Stomach (tissue), 9 donors: ENCODE measurements around the gene RNASET2. TPM values are rescaled to one million over a fixed set of nuclear protein-coding genes. Genes with fewer than 3 reads are reported as not detected.

Experiments
- DNase-seq, 2 donors: peaks; one replicate each; pipeline versions ENCODE4 v3.0.0 to v3.0.0-alpha.2; 2013 to 2019
- H3K27ac ChIP-seq, 5 donors: fragments of 200-600 bp in 4 of 5; sonication (generic) in 4 of 5; one replicate each; pipeline ENCODE4 v1.5.1; 2013 to 2019; ENCODE audit warnings: mild to moderate bottlenecking in 1 of 5, moderate library complexity in 1 of 5
- H3K27me3 ChIP-seq, 3 donors: fragments of 200-600 bp; sonication (generic); one replicate each; pipeline ENCODE4 v1.5.1; 2017 to 2019; ENCODE audit warnings: mixed run types in 1 of 3
- H3K36me3 ChIP-seq, 4 donors: fragments of 200-600 bp; sonication (generic); 1 replicate in 3 of 4; 2 replicates in 1 of 4; pipeline ENCODE4 v1.5.1; 2016 to 2019
- H3K4me1 ChIP-seq, 4 donors: fragments of 200-600 bp; sonication (generic); one replicate each; pipeline ENCODE4 v1.5.1; 2016 to 2019
- H3K4me3 ChIP-seq, 4 donors: fragments of 200-600 bp; sonication (generic) in 3 of 4; one replicate each; pipeline ENCODE4 v1.5.1; 2016 to 2019; ENCODE audit warnings: mild to moderate bottlenecking in 1 of 4
- H3K9me3 ChIP-seq, 4 donors: fragments of 200-600 bp; sonication (generic); one replicate each; pipeline ENCODE4 v1.5.1; 2016 to 2019
- EP300 ChIP-seq: sonication (generic); formaldehyde crosslinking; IDR thresholded peaks from one replicate; pipeline ENCODE4 v1.6.1; 2017; ENCODE audit warnings: antibody characterized with exemption
- POLR2A ChIP-seq, 4 donors: fragments of 450-650 bp; IDR thresholded peaks; one replicate each; pipeline ENCODE4 v1.6.1; 2016; ENCODE audit warnings: antibody characterized with exemption in 4 of 4, control low read depth in 2 of 4, mild to moderate bottlenecking in 1 of 4, moderate library complexity in 1 of 4
- POLR2AphosphoS5 ChIP-seq, 3 donors: sonication (generic); formaldehyde crosslinking; IDR thresholded peaks; one replicate each; pipeline ENCODE4 v1.6.1; 2016; ENCODE audit warnings: antibody characterized with exemption in 3 of 3
- WGBS, 5 donors: extraction: QIAGEN DNeasy Blood & Tissue Kit in 3 of 5; methylation state at CpG; one replicate each; pipeline versions ENCODE4 v1.1.5 to v1.1.7; 2013 to 2018; 5-methylcytosine and 5-hydroxymethylcytosine counted together
- intact Hi-C: fragments of 100-400 bp; cut with DNase I; formaldehyde crosslinking; loops from one replicate; pipeline ENCODE4 v1.15.1; 2023; ENCODE audit warnings: low total_unique reads
- polyA plus RNA-seq, 3 donors: library from polyadenylated mRNA; stranded (reverse); fragments of 200-250 nt; gene quantifications; one replicate each; pipeline ENCODE4 v1.2.3, GENCODE V29; 2013
- total RNA-seq, 5 donors: library from RNA; depleted of rRNA; stranded (reverse); fragments of >200 nt; gene quantifications; one replicate each; pipeline versions ENCODE4 v1.1.0 to v1.2.3, GENCODE V29; 2014 to 2016
- TF ChIP-seq, protein P1 (sequence below), 7 experiments: fragments of 450-650 bp in 4 of 7; fragments of 200-600 bp in 3 of 7; sonication (generic) in 3 of 7; IDR thresholded peaks; one replicate each; pipeline ENCODE4 v1.5.1; 2016 to 2019; ENCODE audit warnings: antibody characterized with exemption in 7 of 7, control low read depth in 2 of 7, mild to moderate bottlenecking in 1 of 7
- donor health status: healthy with polysubstance abuse.
- donor health status: Bipolar disorder and iron deficiency.
- donor health status: healthy.

The RNASET2 gene
- total and polyA plus RNA-seq, 8 donors = 13.4 to 340 (median 86.3) TPM

DNA sequence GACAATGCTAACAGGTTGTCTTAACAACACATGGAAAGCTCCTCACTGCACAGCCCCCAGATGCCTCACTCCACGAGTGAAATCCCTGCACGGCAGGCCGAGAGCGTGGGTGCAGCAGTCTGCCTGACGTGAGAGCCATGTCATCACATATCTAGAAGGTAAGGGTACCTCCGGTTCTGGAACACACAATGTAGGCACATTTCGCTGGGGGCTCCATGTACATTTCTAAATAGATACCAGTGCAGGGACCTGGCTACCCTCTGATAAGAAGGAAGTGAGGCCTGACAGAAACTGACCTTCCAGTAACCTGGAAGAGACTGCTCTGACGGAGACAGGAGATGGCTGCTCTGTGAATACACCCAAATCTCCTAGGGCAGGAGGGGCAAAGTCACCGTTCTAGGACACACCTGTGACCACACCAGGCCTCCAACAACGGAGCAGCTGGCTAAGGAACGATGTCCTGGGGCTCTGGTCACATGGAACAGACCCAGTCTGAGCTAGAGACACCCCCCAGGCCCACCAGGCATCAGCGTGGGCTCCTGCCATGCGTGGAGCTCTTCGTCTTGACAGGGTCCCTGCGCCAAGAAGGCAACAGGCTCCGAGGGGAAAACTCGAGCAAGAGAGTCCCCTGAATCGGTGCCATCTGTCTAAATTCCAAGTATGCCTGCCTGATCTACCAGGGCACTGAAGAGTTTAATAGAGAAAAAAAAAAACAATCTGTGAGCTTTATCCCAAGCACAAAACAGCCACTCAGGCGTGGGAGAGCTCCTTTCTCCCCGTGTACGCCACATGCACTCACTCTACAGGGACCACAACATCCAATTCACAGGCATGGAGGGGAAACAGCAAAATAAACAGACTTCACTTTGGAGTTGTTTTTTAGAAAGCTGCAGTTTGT lies 27.5 kb downstream of the RNASET2 start:
- Histone ChIP-seq H3K27ac (no peak overlapping the region), H3K9me3 (no peaks in the 10 kb centered on the region), H3K4me3 (no peak overlapping the region), H3K27me3 (no peaks in the 10 kb centered on the region), H3K36me3 (peaks cover 6 to 63% (median 50%) of the 10 kb centered on the region in 4 donors), H3K4me1 (no peaks in the 10 kb centered on the region)
- TF ChIP-seq EP300 (no peak), POLR2AphosphoS5 (IDR thresholded peaks at IDR 0.05) (no peak), POLR2A (IDR thresholded peaks at IDR 0.05) (no peak)
- TF ChIP-seq, protein P1, sequence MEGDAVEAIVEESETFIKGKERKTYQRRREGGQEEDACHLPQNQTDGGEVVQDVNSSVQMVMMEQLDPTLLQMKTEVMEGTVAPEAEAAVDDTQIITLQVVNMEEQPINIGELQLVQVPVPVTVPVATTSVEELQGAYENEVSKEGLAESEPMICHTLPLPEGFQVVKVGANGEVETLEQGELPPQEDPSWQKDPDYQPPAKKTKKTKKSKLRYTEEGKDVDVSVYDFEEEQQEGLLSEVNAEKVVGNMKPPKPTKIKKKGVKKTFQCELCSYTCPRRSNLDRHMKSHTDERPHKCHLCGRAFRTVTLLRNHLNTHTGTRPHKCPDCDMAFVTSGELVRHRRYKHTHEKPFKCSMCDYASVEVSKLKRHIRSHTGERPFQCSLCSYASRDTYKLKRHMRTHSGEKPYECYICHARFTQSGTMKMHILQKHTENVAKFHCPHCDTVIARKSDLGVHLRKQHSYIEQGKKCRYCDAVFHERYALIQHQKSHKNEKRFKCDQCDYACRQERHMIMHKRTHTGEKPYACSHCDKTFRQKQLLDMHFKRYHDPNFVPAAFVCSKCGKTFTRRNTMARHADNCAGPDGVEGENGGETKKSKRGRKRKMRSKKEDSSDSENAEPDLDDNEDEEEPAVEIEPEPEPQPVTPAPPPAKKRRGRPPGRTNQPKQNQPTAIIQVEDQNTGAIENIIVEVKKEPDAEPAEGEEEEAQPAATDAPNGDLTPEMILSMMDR (IDR thresholded peaks at IDR 0.05) = no peak
- intact Hi-C loops = no loop called here
- DNase-seq = no peak
- WGBS, 5 donors = 77 to 88% (median 84%) methylated on average over 21 of the region's 21 CpGs

DNA sequence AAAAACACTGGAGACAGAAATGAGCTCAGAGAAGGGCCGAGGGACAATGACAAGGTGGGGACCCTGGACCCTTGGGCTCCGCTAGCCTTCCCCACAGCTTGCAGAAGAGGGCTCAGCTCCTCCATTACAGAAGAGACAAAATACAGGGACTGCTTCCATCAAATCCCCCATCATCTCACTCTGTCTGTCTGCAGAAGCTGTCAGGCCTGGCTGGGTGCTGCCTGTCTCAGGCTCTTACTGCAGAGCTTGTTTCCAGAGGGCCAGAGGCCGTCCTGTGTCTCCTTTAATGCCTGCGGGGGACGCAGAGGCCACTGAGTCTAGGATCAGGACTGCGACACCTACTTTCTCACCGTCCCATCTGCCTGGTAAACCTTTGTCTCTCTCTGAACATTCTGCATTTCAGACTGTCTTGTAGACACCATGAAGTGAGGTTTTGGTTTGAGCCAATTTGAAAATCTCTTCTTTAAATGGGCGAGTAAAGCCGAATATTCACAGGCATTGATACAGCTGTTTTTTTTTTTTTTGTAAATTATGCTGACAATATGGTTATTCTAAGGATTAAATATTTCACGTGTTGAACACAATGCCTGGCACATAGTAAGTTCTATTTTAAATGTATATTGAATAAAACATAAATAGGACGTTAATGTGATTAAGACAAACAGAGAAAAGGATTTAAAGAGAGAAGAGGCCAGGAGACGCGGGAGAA lies 28.3 kb downstream of the RNASET2 start:
- 84 to 87% (median 87%) methylated on average over 13 of the region's 13 CpGs for WGBS, 5 donors
- H3K27ac ChIP-seq = no peak overlapping the region
- H3K27me3 ChIP-seq = no peaks in the 10 kb centered on the region
- no peak overlapping the region for H3K4me3 ChIP-seq
- DNase-seq = no peak
- H3K4me1 ChIP-seq = no peaks in the 10 kb centered on the region
- intact Hi-C loops = no loop called here
- no peaks in the 10 kb centered on the region for H3K9me3 ChIP-seq
- TF ChIP-seq, protein P1 (IDR thresholded peaks at IDR 0.05) = no peak
- TF ChIP-seq EP300 = no peak
- no peak for TF ChIP-seq POLR2A (IDR thresholded peaks at IDR 0.05)
- no peak for TF ChIP-seq POLR2AphosphoS5 (IDR thresholded peaks at IDR 0.05)
- H3K36me3 ChIP-seq = peaks cover 6 to 55% (median 42%) of the 10 kb centered on the region in 4 donors

DNA sequence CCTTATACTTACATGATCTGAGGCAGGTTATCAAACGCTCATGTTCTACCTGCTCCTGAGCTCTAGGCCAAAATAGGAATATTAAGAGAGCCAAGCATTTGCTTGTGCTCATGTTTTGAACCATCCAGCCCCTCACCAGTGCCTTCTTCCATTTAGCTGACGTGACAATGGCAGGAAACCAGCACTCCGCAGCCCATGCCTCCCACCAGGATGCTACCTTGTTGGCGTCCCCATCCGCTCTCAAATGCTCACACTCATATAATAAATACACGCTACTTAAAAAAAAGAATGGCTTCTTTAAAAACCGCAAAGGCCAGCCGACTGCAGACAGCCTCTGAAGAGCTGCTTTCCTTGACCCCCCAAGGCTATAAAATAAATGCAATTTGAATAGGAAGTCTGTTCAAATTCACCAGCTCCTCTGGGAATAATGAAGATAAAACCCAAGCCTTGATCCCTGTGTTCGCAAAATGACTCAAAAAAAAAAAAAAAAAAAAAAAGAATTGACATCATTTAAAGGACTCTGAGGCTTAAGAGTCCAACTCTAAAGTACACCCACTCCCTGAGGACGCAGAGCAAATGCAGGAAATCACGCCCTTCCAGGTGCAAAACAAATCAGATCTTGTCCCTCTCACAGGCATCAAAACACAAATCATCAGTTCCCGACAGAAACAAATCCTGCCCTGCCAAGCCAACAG lies 29.0 kb downstream of the RNASET2 start:
- Histone ChIP-seq H3K27me3 (no peaks in the 10 kb centered on the region), H3K4me3 (no peak overlapping the region), H3K27ac (no peak overlapping the region), H3K36me3 (peaks cover 6 to 48% (median 35%) of the 10 kb centered on the region in 4 donors), H3K4me1 (no peaks in the 10 kb centered on the region), H3K9me3 (no peaks in the 10 kb centered on the region)
- 82 to 92% (median 84%) methylated on average over 12 of the region's 12 CpGs for WGBS, 5 donors
- intact Hi-C loops = no loop called here
- DNase-seq = no peak
- TF ChIP-seq, protein P1 (IDR thresholded peaks at IDR 0.05) = no peak
- TF ChIP-seq POLR2A (IDR thresholded peaks at IDR 0.05) = no peak
- TF ChIP-seq POLR2AphosphoS5 (IDR thresholded peaks at IDR 0.05) = no peak
- TF ChIP-seq EP300 = no peak

DNA sequence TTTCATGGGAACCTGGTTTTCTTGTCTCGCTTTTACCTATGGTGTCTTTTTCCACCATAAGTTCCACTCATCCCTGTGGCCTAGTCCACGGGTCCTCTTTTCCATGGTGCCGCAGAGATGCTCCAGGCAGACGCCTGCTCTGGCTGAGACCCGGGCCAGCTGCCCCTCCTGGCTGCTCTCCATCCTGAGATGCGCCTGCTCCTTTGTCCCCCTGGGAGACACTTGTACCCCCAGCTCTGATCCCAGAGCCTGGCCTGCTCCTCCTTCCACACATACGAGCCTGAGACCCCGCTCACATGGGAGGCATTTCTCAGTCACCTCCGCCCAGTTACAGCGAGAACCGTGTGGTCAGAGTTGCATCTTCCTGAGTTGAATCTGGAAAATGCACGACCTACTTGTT lies 29.6 kb downstream of the RNASET2 start:
- no peak overlapping the region for H3K27ac ChIP-seq
- 86 to 94% (median 93%) methylated on average over 12 of the region's 12 CpGs for WGBS, 5 donors
- no peaks in the 10 kb centered on the region for H3K27me3 ChIP-seq
- no peak for DNase-seq
- peaks cover 6 to 41% (median 31%) of the 10 kb centered on the region in 4 donors for H3K36me3 ChIP-seq
- H3K9me3 ChIP-seq = no peaks in the 10 kb centered on the region
- no peaks in the 10 kb centered on the region for H3K4me1 ChIP-seq
- H3K4me3 ChIP-seq = no peak overlapping the region
- TF ChIP-seq POLR2AphosphoS5 (IDR thresholded peaks at IDR 0.05) (no peak), EP300 (no peak), POLR2A (IDR thresholded peaks at IDR 0.05) (no peak)
- TF ChIP-seq, protein P1 (IDR thresholded peaks at IDR 0.05) = no peak
- intact Hi-C loops = no loop called here
